Mesothelial cell of epicardium (in vitro differentiated cells): ENCODE results near the gene SCYGR3. TPM values are rescaled to one million over a fixed set of nuclear protein-coding genes. Genes with fewer than 3 reads are reported as not detected.
A peak's percentile ranks its signal among the peaks of the same experiment; 100 is the strongest.

Experiments
- DNase-seq, 2 experiments: peaks; one replicate each; pipeline ENCODE4 v3.0.0; 2021; ENCODE audit warnings: low spot score in 2 of 2; ENCODE audit not compliant: unreplicated experiment in 2 of 2
- H3K27ac Mint-ChIP-seq: 2 replicates; pipeline ENCODE4 v1.8.0; 2021; ENCODE audit warnings: mixed read lengths
- H3K27me3 Mint-ChIP-seq: 2 replicates; pipeline ENCODE4 v1.8.0; 2021; ENCODE audit warnings: low read depth, mixed read lengths
- H3K36me3 Mint-ChIP-seq: 2 replicates; pipeline ENCODE4 v1.8.0; 2021; ENCODE audit warnings: mixed read lengths
- H3K4me1 Mint-ChIP-seq: 2 replicates; pipeline ENCODE4 v1.8.0; 2021; ENCODE audit warnings: mixed read lengths
- H3K4me3 Mint-ChIP-seq: 2 replicates; pipeline ENCODE4 v1.8.0; 2021; ENCODE audit warnings: mild to moderate bottlenecking, moderate library complexity, mixed read lengths
- H3K9me3 Mint-ChIP-seq: 2 replicates; pipeline ENCODE4 v1.8.0; 2021; ENCODE audit warnings: mixed read lengths
- CTCF ChIP-seq: fragments of 200-600 bp; sonication (generic); IDR thresholded peaks from one replicate; pipeline ENCODE4 v1.5.0; 2021; ENCODE audit warnings: antibody characterized with exemption; ENCODE audit not compliant: unreplicated experiment
- total RNA-seq: library from RNA; stranded (reverse); gene quantifications from 3 replicates; pipeline ENCODE4 v1.2.1, GENCODE V29; 2021

The SCYGR3 gene
- total RNA-seq, 1 donor from 2014 or later, result not detected

- H3K36me3 Mint-ChIP-seq, result no peaks in the 10 kb centered on the region
- no peak for TF ChIP-seq CTCF
- H3K27me3 Mint-ChIP-seq, result no peaks in the 10 kb centered on the region
- DNase-seq, result no peak
- no peak overlapping the region for H3K4me3 Mint-ChIP-seq
- no peaks in the 10 kb centered on the region for H3K9me3 Mint-ChIP-seq
- peaks cover 11% of the 10 kb centered on the region for H3K4me1 Mint-ChIP-seq
- no peak overlapping the region for H3K27ac Mint-ChIP-seq
Observed at GRCh38 chr2:227654426-227654825, 39.8 kb upstream of the SCYGR3 start.

- Mint-ChIP-seq H3K27ac (no peak overlapping the region), H3K27me3 (no peaks in the 10 kb centered on the region), H3K4me1 (peaks cover 15% of the 10 kb centered on the region), H3K36me3 (no peaks in the 10 kb centered on the region), H3K4me3 (no peak overlapping the region), H3K9me3 (no peaks in the 10 kb centered on the region)
- DNase-seq, result no peak
- TF ChIP-seq CTCF, result no peak
Observed at GRCh38 chr2:227653419-227653818, 38.8 kb upstream of the SCYGR3 start.

- Mint-ChIP-seq H3K27me3 (no peaks in the 10 kb centered on the region), H3K36me3 (no peaks in the 10 kb centered on the region), H3K4me3 (no peak overlapping the region), H3K4me1 (peaks cover 24% of the 10 kb centered on the region), H3K27ac (no peak overlapping the region), H3K9me3 (no peaks in the 10 kb centered on the region)
- TF ChIP-seq CTCF, result no peak
- no peak for DNase-seq
Observed at GRCh38 chr2:227643990-227644551, 29.4 kb upstream of the SCYGR3 start.

GRCh38 chr2:227642656-227643055 is 28.0 kb upstream of the SCYGR3 start:
- TF ChIP-seq CTCF, result no peak
- no peaks in the 10 kb centered on the region for H3K36me3 Mint-ChIP-seq
- peaks cover 19% of the 10 kb centered on the region for H3K4me1 Mint-ChIP-seq
- no peaks in the 10 kb centered on the region for H3K27me3 Mint-ChIP-seq
- no peaks in the 10 kb centered on the region for H3K9me3 Mint-ChIP-seq
- DNase-seq, result no peak
- peak overlapping the region; percentile 62 for H3K27ac Mint-ChIP-seq
- H3K4me3 Mint-ChIP-seq, result peak overlapping the region; percentile 11

GRCh38 chr2:227634201-227634600 is 19.6 kb upstream of the SCYGR3 start:
- Mint-ChIP-seq H3K27ac (no peak overlapping the region), H3K4me1 (peaks cover 9% of the 10 kb centered on the region), H3K4me3 (no peak overlapping the region), H3K36me3 (no peaks in the 10 kb centered on the region), H3K27me3 (no peaks in the 10 kb centered on the region), H3K9me3 (no peaks in the 10 kb centered on the region)
- no peak for DNase-seq
- TF ChIP-seq CTCF, result no peak

- H3K9me3 Mint-ChIP-seq, result no peaks in the 10 kb centered on the region
- H3K27me3 Mint-ChIP-seq, result no peaks in the 10 kb centered on the region
- DNase-seq, result no peak
- no peaks in the 10 kb centered on the region for H3K36me3 Mint-ChIP-seq
- H3K4me1 Mint-ChIP-seq, result peaks cover 9% of the 10 kb centered on the region
- H3K27ac Mint-ChIP-seq, result no peak overlapping the region
- no peak overlapping the region for H3K4me3 Mint-ChIP-seq
- TF ChIP-seq CTCF, result no peak
Observed at GRCh38 chr2:227632827-227633226, 18.2 kb upstream of the SCYGR3 start.
